Activated naive CD8-positive, alpha-beta T cell treated with anti-CD3 and anti-CD28 coated beads, Interleukin-2, amount 50 U/mL, for 24 hours (primary cell): Measurements from ENCODE around the gene OPN1SW.

Experiments used
- ATAC-seq: fragments of 150-1000 bp; cut with Tn5 transposase; one replicate; pipeline ENCODE4 v1.10.0; 2021
- DNase-seq: peaks from one replicate; pipeline ENCODE4 v3.0.0; 2021
- H3K27ac Mint-ChIP-seq: one replicate; pipeline ENCODE4 v1.8.0; 2021; ENCODE audit warnings: mild to moderate bottlenecking, mixed read lengths
- H3K27me3 Mint-ChIP-seq: one replicate; pipeline ENCODE4 v1.8.0; 2021; ENCODE audit warnings: mixed read lengths
- H3K36me3 Mint-ChIP-seq: one replicate; pipeline ENCODE4 v1.8.0; 2021; ENCODE audit warnings: low read depth, mixed read lengths
- H3K4me1 Mint-ChIP-seq: one replicate; pipeline ENCODE4 v1.8.0; 2021; ENCODE audit warnings: mixed read lengths
- H3K4me3 Mint-ChIP-seq: one replicate; pipeline ENCODE4 v1.8.0; 2021; ENCODE audit warnings: mild to moderate bottlenecking, moderate library complexity, mixed read lengths
- H3K9me3 Mint-ChIP-seq: one replicate; pipeline ENCODE4 v1.8.0; 2021; ENCODE audit warnings: mixed read lengths

OPN1SW gene

GRCh38 chr7:128739048-128739962, 36.3 kb downstream of the OPN1SW start, which contains the start of gene CALU:
Gene CALU, plus strand, starts transcription at chr7:128739359. Its CDS starts 9,225 bp downstream, at chr7:128748584.
- Mint-ChIP-seq H3K9me3 (no peaks in the 10 kb centered on the region), H3K36me3 (peaks cover 13% of the 10 kb centered on the region), H3K4me3 (peak within 1 kb of the TSS; percentile 99), H3K27ac (peak within 1 kb of the TSS; percentile 93), H3K4me1 (peaks cover 44% of the 10 kb centered on the region), H3K27me3 (peaks cover 3% of the 10 kb centered on the region)
- ATAC-seq = peak; percentile 98
- peak; percentile 94 for DNase-seq

GRCh38 chr7:128738570-128739047, 37.0 kb downstream of the OPN1SW start:
- no peak for DNase-seq
- H3K9me3 Mint-ChIP-seq = no peaks in the 10 kb centered on the region
- H3K4me1 Mint-ChIP-seq = peaks cover 40% of the 10 kb centered on the region
- peaks cover 10% of the 10 kb centered on the region for H3K36me3 Mint-ChIP-seq
- H3K27ac Mint-ChIP-seq = peak overlapping the region; percentile 93
- peak overlapping the region; percentile 99 for H3K4me3 Mint-ChIP-seq
- ATAC-seq = no peak
- peaks cover 3% of the 10 kb centered on the region for H3K27me3 Mint-ChIP-seq

- H3K4me3 Mint-ChIP-seq = peak overlapping the region; percentile 99
- H3K27me3 Mint-ChIP-seq = peaks cover 3% of the 10 kb centered on the region
- no peaks in the 10 kb centered on the region for H3K9me3 Mint-ChIP-seq
- DNase-seq (no peak), ATAC-seq (no peak)
- H3K27ac Mint-ChIP-seq = no peak overlapping the region
- H3K36me3 Mint-ChIP-seq = peaks cover 8% of the 10 kb centered on the region
- peaks cover 35% of the 10 kb centered on the region for H3K4me1 Mint-ChIP-seq
Measured at GRCh38 chr7:128737867-128738385, 37.7 kb downstream of the OPN1SW start.

- H3K4me3 Mint-ChIP-seq = no peak overlapping the region
- peaks cover 8% of the 10 kb centered on the region for H3K36me3 Mint-ChIP-seq
- ATAC-seq (no peak), DNase-seq (no peak)
- peaks cover 3% of the 10 kb centered on the region for H3K27me3 Mint-ChIP-seq
- H3K9me3 Mint-ChIP-seq = no peaks in the 10 kb centered on the region
- H3K4me1 Mint-ChIP-seq = peaks cover 32% of the 10 kb centered on the region
- H3K27ac Mint-ChIP-seq = no peak overlapping the region
Measured at GRCh38 chr7:128737441-128737840, 38.2 kb downstream of the OPN1SW start.

- peaks cover 15% of the 10 kb centered on the region for H3K4me1 Mint-ChIP-seq
- H3K4me3 Mint-ChIP-seq = no peak overlapping the region
- H3K27ac Mint-ChIP-seq = no peak overlapping the region
- peaks cover 11% of the 10 kb centered on the region for H3K27me3 Mint-ChIP-seq
- no peaks in the 10 kb centered on the region for H3K36me3 Mint-ChIP-seq
- H3K9me3 Mint-ChIP-seq = no peaks in the 10 kb centered on the region
- DNase-seq = no peak
- ATAC-seq = no peak
Measured at GRCh38 chr7:128735436-128735835, 40.2 kb downstream of the OPN1SW start.

- Mint-ChIP-seq H3K4me1 (peaks cover 9% of the 10 kb centered on the region), H3K27me3 (peaks cover 11% of the 10 kb centered on the region), H3K4me3 (no peak overlapping the region), H3K36me3 (no peaks in the 10 kb centered on the region), H3K9me3 (no peaks in the 10 kb centered on the region), H3K27ac (no peak overlapping the region)
- ATAC-seq (no peak), DNase-seq (no peak)
Measured at GRCh38 chr7:128734890-128735289, 40.7 kb downstream of the OPN1SW start.

GRCh38 chr7:128733278-128733645, 42.3 kb downstream of the OPN1SW start:
- Mint-ChIP-seq H3K4me1 (peaks cover under 1% of the 10 kb centered on the region), H3K4me3 (no peak overlapping the region), H3K27ac (no peak overlapping the region), H3K27me3 (peaks cover 11% of the 10 kb centered on the region), H3K36me3 (no peaks in the 10 kb centered on the region), H3K9me3 (no peaks in the 10 kb centered on the region)
- ATAC-seq = no peak
- DNase-seq = no peak

- Mint-ChIP-seq H3K9me3 (no peaks in the 10 kb centered on the region), H3K36me3 (no peaks in the 10 kb centered on the region)
- ATAC-seq = no peak
Measured at GRCh38 chr7:128732521-128733277, 42.9 kb downstream of the OPN1SW start.

GRCh38 chr7:128731184-128731583, 44.4 kb downstream of the OPN1SW start:
- no peak overlapping the region for H3K4me3 Mint-ChIP-seq
- ATAC-seq (no peak), DNase-seq (no peak)
- H3K36me3 Mint-ChIP-seq = no peaks in the 10 kb centered on the region
- H3K9me3 Mint-ChIP-seq = no peaks in the 10 kb centered on the region
- peaks cover 22% of the 10 kb centered on the region for H3K27me3 Mint-ChIP-seq
- no peaks in the 10 kb centered on the region for H3K4me1 Mint-ChIP-seq
- no peak overlapping the region for H3K27ac Mint-ChIP-seq

More at GRCh38 chr7:128732521-128733277, 42.9 kb downstream of the OPN1SW start:
- Mint-ChIP-seq H3K27me3 (peaks cover 11% of the 10 kb centered on the region), H3K4me1 (no peaks in the 10 kb centered on the region), H3K27ac (no peak overlapping the region), H3K4me3 (no peak overlapping the region)
- no peak for DNase-seq

GRCh38 chr7:128729494-128729893, 46.1 kb downstream of the OPN1SW start:
- DNase-seq (no peak), ATAC-seq (no peak)
- H3K27ac Mint-ChIP-seq = no peak overlapping the region
- no peaks in the 10 kb centered on the region for H3K9me3 Mint-ChIP-seq
- H3K4me3 Mint-ChIP-seq = no peak overlapping the region
- H3K36me3 Mint-ChIP-seq = no peaks in the 10 kb centered on the region
- H3K4me1 Mint-ChIP-seq = no peaks in the 10 kb centered on the region
- H3K27me3 Mint-ChIP-seq = peaks cover 26% of the 10 kb centered on the region

- Mint-ChIP-seq H3K4me3 (no peak overlapping the region), H3K36me3 (no peaks in the 10 kb centered on the region), H3K9me3 (no peaks in the 10 kb centered on the region), H3K27me3 (peaks cover 27% of the 10 kb centered on the region), H3K4me1 (no peaks in the 10 kb centered on the region), H3K27ac (no peak overlapping the region)
- DNase-seq (no peak), ATAC-seq (no peak)
Measured at GRCh38 chr7:128728598-128728997, 47.0 kb downstream of the OPN1SW start.

- H3K27me3 Mint-ChIP-seq = peaks cover 27% of the 10 kb centered on the region
- no peak overlapping the region for H3K27ac Mint-ChIP-seq
- no peaks in the 10 kb centered on the region for H3K9me3 Mint-ChIP-seq
- ATAC-seq (no peak), DNase-seq (no peak)
- no peaks in the 10 kb centered on the region for H3K4me1 Mint-ChIP-seq
- no peaks in the 10 kb centered on the region for H3K36me3 Mint-ChIP-seq
- H3K4me3 Mint-ChIP-seq = no peak overlapping the region
Measured at GRCh38 chr7:128727239-128727638, 48.4 kb downstream of the OPN1SW start.

- peaks cover 25% of the 10 kb centered on the region for H3K27me3 Mint-ChIP-seq
- ATAC-seq = no peak
- no peaks in the 10 kb centered on the region for H3K4me1 Mint-ChIP-seq
- DNase-seq = no peak
- no peak overlapping the region for H3K4me3 Mint-ChIP-seq
- H3K27ac Mint-ChIP-seq = no peak overlapping the region
- no peaks in the 10 kb centered on the region for H3K9me3 Mint-ChIP-seq
- H3K36me3 Mint-ChIP-seq = no peaks in the 10 kb centered on the region
Measured at GRCh38 chr7:128726737-128727072, 48.9 kb downstream of the OPN1SW start.

GRCh38 chr7:128726059-128726736, 49.4 kb downstream of the OPN1SW start:
- Mint-ChIP-seq H3K27ac (no peak overlapping the region), H3K36me3 (no peaks in the 10 kb centered on the region), H3K9me3 (no peaks in the 10 kb centered on the region), H3K4me3 (no peak overlapping the region), H3K4me1 (no peaks in the 10 kb centered on the region), H3K27me3 (peaks cover 23% of the 10 kb centered on the region)
- ATAC-seq (no peak), DNase-seq (no peak)
